ENCODE data around the gene SNED1.

The SNED1 gene

DNA sequence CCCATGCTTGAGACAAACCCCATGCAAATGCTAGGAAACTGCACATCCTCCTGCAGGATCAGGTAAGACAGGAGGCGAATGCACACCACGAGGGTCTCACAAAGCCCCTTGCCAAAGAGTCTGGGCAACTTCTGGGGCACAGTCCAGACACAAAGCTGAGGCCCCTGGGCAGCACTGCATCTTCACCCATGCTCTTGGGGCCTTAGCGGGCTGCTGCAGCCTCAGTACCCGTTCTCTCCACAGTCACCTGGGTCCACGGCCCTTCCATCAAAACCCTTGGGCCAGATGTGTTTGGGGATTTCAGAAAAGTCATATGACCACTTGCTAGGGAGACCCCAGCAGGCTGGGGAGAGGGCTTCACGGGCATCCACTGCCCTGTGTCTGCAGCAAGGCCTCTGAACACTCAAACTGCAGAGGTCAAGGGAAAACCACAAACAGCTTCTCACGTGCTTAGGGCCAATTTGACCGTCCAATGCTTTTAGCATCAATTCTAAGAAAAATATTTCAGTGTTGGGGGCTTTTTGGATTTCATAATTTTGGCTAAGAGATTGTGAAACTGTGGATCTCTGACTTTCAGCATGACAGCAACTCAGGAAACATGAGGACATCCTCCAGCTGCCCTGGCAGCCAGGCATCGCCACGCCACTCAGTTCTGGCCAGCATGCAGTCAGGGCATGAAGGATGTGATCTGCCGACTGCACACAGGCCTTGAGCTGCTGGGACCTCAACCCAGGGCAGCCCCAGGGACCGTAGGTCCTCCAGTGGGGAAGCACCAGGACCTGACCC lies 130.9 kb downstream of the SNED1 start:
- no peak for DNase-seq (ENCODE audit: low read depth)

DNA sequence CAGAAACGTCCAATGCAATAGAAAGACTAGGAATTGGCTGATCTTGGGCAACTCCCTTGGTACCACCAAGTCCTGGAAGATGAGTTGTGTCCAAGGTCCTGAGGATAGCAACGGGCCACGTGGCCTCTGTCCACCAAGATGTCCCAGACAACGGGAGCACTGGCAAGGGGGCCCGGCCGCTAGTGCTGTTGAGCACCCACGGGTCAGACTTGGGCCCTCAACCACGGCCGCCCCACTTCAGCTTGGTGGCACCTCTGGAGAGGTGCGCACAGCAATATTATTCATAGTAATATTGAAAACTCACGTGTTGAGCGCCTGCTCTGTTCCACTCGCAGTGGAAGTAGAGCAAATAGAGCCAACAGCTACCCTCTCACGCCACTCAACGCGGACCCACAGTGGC lies 131.9 kb downstream of the SNED1 start:
- DNase-seq (ENCODE audit: low read depth), result no peak

DNA sequence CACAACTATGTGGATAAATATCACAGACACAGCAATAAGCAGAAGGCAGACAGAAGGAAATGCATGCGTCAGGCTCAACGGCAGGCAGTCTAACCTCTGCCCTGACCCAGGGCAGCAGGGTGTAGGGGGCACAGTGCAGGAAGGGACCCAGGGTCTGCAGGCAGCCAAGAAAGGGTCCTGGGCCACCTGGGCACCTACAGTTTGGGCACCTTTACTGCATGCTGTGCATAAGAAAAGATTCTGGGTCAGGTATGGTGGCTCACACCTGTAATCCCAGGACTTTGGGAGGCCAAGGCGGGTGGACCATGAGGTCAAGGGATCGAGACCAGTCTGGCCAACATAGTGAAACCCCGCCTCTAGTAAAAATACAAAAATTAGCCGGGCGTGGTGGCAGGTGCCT lies 133.1 kb downstream of the SNED1 start:
- DNase-seq (ENCODE audit: low read depth), result no peak

DNA sequence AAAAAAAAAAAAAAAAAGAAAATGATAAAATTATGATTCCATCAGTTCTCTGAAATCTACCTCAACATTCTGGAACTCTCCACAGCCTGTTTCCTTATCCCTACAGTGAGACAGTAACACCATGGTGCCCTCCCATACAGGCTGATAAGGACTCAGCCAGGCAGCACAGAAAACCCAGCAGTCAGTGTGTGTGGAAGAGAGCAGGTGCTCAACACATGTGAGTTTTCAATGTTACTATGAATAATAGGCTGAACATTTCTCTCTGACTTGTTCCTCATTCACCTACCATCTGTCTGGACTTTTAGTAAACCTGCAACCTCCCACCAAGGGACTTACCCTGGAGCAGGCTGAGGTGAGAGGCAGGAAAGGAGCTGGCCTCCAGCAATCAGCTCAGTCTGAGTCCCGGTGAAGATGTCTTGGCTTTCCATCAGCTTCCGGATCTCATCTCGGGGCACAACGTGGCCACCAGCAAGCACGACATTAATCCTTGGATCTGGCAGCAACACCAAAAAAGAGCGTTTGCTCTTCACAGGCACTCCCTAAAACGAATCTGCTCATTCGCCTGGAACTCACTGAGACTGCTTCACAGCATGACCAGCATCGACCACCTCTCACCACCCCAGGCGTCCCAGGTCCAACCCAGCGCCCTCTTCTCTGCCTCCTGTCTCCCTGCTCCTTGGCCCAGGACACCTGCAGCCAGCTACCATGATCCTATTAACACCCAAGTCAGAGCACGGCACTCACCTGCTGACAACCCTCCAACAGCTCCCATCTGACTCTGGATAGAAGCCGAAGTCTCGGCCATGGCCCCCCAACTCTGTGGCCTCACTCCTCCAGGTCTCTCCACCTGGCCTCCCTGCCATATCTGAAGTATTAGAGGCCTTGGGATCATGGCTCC lies 134.4 kb downstream of the SNED1 start:
- DNase-seq (ENCODE audit: low read depth), result no peak

DNA sequence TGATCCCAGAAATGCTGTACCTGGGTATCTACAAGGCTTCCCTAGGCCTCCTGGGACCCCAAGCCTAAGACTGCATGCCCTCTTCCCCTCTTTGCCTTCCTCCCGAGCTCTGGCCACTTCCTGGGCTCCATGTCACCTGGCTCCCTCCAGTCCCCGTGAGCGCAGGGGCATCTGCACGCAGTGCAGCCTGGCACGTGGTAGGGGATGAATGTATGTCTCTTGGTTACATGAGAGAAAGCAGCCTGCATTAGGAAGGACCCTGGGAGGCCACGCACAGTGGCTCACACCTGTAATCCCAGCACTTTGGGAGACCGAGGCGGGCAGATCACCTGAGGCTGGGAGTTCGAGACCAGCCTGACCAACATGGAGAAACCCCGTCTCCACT lies 135.0 kb downstream of the SNED1 start:
- DNase-seq (ENCODE audit: low read depth), result no peak

DNA sequence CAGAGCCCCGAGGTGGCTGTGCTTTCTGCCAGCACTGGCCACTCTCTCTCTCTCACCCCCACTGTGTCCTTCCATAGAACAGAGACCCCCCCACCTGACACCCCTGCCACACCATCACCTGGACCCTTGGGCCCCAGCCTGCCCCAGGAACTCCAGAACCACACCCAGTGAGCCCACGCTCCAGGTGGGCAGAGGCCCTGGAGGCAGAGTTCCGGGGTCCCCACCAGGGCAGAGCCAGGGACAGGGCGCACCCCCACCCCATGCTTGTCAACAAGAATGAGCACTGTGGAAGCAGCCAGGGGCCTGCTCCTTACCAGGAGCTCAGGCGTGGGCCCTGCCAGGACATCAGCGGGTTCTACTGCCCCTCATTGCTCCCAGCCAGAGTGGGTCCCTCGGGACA lies 136.3 kb downstream of the SNED1 start:
- DNase-seq (ENCODE audit: low read depth), result no peak

DNA sequence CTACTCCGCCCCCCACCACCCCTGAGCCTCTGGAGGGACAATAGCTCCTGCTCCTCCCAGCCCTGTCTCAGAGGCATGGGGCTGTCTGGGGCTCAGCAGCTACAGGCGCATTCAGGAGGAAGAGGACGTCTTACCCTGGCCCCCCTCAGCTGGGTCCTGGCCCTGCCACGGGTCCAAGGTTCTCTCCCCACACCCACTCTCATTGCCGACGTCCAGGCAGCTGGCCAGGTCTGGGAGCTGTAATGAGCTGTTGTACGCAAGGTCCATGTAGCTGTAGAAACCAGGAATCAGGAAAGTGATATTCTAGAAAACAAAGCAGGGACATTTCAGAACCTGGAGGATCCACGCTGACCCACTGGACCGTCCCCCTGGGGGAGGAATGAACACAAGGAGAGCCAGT lies 137.3 kb downstream of the SNED1 start:
- DNase-seq (ENCODE audit: low read depth), result no peak

DNA sequence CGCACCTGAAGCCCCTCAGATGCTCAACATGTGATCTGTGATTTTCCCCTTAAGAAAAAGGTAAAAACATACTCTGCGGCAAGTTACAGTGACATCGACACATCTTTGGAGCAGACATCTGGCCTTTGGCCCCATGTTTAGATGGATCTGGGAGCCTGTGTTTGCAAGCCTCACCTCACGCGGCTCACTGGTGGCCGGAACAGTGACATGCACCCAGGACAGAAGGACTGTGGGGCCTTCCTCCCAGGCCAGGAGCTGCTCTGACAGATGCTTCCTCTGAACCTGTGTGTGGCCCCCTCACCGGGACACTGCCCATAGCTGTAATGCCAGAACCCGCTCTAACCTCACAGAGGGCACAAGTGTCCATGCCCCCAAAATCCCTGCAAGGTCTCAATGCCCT lies 137.8 kb downstream of the SNED1 start:
- DNase-seq (ENCODE audit: low read depth), result no peak

DNA sequence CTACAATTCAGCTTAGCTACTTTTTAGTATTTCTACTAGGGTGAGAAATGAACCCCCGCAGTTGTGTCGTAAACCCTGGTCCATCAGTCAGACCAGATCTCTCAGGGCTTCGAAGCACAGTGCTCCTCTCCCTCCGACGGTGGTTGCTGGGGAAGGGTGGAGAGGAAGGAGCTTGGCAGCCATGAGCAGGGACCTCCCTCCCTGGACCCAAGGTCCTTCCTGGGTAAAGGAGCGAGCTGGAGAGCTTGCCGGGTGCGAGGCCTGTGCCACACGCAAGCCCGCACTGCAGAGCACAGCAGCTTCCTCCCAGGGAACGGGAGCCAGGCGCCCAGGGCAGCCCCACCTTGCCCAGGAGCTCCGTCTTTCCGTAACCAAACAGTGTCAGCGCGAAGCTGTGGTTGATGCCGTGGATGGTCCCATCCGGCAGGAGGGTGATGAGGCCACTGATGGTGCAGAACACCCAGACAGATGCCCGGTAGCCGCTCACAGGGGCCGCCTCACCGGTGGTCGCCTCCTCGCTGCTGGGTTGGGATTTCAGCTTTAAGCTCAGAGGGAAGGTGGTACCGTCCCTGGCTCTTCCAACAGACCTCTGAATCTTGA lies 138.3 kb downstream of the SNED1 start:
- no peak for DNase-seq (ENCODE audit: low read depth)

DNA sequence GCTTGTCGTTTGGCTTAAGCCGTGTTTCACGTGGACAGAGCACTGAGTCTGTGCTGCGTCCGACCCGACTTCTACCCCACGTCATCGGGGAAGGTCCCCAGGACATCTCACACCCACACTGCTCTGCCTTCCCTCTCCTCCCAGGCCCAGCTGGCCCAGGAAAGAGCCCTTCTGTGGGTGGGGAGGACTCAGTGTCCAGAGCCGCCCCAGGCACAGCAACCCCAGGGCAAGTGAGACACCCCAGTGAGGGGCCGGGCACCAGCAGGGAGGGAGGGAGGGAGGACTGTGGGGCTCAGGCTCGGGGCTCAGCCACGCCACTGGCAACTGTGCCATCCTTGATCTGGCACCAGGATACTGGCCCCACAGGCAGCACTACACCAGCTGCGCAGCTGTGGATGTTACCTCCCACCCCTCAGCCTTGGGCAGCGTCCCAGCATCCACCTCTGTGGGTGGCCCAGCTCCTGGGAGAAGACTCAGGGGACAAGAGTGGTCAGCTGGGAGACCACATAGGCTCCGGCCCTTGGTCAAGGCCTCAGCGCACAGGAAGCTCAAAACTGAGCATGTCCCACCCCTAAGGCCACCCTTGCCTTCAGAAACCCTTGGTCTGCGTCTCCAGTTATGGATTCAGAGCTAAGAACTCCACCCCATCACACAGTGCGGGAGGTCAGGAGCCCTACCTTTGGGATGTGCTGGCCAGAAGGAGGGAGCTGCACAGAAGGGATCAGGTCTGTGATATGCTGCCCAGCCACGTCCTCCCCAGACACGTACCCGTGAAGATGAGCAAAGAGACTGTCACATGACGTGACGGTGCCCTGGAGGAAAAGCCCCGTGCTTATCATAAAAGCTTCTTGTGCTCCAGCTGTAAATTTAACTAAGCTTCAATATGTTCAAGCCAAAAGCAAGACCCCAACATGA lies 139.1 kb downstream of the SNED1 start:
- no peak for DNase-seq (ENCODE audit: low read depth)

DNA sequence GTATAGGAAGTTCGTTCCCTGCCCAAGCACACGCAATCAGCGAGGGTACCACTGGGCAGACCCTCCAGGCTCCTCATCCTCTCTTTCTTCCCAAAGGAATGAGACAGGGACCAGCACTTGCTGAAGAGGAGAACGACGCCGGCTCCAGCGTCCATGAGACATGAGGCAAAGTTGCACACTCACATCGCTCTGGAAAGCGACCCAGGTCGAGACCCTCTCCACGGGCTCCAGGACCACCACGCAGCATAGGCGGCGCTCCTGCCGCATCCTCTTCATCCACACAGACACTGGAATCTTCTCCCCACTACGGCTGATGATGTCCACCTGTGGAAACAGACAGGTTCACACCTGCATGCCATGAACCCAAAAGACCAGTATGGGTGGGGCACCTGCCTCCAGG lies 140.1 kb downstream of the SNED1 start:
- no peak for DNase-seq (ENCODE audit: low read depth)

DNA sequence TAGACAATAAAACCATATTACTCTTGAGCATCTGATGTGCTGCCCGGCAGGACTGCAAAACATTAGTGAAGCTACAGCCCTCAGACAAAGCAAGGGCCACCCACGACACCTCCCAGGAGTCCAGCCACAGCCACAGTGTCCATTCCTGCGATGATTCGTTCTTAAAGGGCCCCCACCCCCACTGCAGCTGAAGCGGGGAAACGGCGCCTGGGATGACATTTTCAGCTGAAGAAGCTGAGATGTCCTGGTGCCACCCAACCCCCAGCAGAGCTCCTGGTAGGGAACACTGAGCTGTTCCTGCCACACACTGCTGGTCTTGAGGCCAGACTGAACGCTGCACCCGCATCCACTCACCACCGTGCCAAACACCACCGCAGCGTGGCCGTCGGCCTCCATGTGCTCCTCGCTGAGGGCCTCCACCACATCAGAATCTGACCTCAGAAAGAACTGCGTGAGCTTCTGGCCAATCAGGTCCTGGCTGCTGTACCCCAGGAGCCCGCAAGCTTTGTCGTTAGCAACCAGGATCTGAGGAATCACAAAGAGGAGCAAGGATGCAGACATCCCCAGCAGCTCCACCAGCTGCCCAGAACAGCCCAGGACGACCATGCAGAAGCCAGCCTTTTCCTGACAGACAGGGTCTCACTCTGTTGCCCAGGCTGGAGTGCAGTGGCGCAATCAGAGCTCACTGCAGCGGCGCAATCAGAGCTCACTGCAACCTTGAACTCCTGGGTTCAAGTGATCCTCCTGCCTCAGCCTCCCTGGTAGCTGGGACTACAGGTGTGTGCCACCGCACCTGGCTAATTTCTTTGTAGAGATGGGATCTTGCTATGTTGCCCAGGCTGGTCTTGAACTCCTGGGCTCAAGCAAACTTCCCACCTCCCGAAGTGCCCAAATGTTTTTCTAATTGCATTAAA lies 141.4 kb downstream of the SNED1 start:
- DNase-seq (ENCODE audit: low read depth), result no peak

DNA sequence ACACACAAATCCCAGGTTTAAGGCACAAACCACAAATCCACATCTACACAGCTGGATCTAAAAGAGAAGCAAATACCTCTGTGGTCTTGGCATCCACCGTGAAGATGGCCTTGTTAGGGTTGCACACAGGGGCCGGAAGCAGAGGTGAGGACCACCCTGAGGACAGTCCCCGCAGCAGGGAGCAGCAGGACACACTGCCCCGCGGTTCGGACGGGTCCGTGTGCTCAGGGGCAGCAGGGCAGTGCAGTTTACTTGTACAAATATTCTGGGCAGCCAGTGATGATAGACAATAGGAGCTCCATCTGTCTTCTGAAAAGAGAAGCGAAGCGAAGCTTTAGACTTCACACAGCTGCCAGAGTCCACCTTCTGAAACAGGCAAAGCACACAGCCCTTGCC lies 142.0 kb downstream of the SNED1 start:
- DNase-seq (ENCODE audit: low read depth), result no peak

DNA sequence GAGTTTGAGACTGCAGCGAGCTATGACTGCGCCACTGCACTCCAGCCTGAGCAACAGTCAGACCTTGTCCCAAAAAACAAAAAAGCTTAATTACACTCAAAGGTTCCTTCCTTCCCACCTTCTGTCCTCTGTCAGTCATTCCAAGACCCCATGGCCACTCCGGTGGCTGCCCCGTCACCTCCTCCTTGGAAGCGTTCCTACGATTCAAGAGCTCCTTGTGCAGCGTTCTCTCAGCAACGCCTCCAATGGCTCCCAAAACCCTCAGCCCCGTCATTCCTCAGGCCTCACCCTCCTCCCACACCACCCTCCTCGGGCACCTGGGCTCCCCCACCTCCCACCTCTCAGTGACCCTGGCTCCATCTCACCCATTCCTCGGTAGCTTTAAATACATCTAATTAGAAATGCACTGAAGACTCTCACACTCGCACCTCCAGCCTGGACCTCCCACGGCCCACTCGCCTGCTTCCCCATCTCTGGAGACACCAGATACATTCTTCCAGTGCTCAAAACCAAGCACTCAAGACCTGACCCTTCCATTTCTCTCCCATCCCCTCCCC lies 142.9 kb downstream of the SNED1 start:
- no peak for DNase-seq (ENCODE audit: low read depth)

DNA sequence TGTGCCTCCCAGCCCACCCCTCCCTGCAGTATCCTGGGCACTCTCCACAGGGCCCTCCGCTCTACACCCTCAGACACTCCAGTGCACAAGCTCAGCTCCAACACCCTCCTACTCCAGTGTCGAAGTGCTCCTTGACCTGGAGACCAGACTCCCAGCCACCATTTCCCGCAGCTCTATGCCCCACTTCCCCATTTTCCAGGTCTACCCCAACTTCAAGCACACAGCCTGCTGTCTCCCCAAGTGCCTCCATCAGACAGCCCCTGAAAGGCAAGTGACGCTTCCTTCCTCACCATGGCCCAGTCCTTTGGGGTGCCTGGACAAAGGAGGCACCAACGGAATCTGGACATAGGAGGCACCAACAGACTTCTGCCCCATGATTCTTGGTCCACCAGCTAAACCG lies 143.6 kb downstream of the SNED1 start:
- DNase-seq (ENCODE audit: low read depth), result no peak

DNA sequence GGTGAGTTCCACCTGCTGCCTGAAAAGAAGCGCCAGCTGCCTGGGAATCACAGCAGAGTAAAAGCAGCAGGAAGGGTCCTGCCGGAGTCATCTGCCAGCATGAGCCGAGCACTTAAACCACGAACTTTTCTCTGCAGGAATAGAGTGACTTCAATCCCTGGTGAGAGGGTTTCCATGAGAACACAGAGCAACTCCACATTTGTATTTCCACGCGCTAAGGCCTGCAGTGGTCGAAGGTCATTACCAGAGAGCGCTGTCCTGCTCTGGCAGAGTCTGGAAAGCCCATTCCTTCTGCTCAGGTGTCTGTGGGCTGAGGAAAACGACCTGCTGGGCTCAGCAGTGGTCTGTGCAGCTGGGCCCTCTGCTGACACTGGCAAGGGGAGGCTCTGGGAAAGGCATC lies 144.2 kb downstream of the SNED1 start:
- no peak for DNase-seq (ENCODE audit: low read depth)
